Mesendoderm (in vitro differentiated cells): ENCODE results near the gene DHDDS.

Experiments used
- DNase-seq: peaks from one replicate; pipeline ENCODE4 v3.0.0; 2013
- H2AK5ac ChIP-seq: 2 replicates; pipeline ENCODE4 v1.6.1; 2013; ENCODE audit warnings: low read length, inconsistent platforms
- H2BK120ac ChIP-seq: 2 replicates; pipeline ENCODE4 v1.6.1; 2013; ENCODE audit warnings: low read depth, mild to moderate bottlenecking, low read length, moderate library complexity, mixed read lengths
- H2BK15ac ChIP-seq: replicated peaks from 2 replicates; pipeline ENCODE4 v1.6.1; 2013; ENCODE audit warnings: low read depth, mild to moderate bottlenecking, moderate library complexity
- H2BK5ac ChIP-seq: 2 replicates; pipeline ENCODE4 v1.6.1; 2013; ENCODE audit warnings: low read length, inconsistent platforms
- H3K18ac ChIP-seq: 2 replicates; pipeline ENCODE4 v1.6.1; 2013; ENCODE audit warnings: mild to moderate bottlenecking, low read length, mixed read lengths
- H3K23ac ChIP-seq: one replicate; pipeline ENCODE4 v1.6.1; 2013; ENCODE audit warnings: low read length
- H3K27ac ChIP-seq: 2 replicates; pipeline ENCODE4 v1.5.1; 2013; ENCODE audit warnings: low read depth, mild to moderate bottlenecking, inconsistent platforms, low read length, moderate library complexity
- H3K27me3 ChIP-seq: 2 replicates; pipeline ENCODE4 v1.6.1; 2013; ENCODE audit warnings: low read length, control low read depth, mild to moderate bottlenecking, inconsistent platforms; ENCODE audit not compliant: insufficient read depth, poor library complexity
- H3K36me3 ChIP-seq: 2 replicates; pipeline ENCODE4 v1.6.1; 2013; ENCODE audit warnings: low read length, inconsistent platforms; ENCODE audit not compliant: control insufficient read depth, insufficient read depth
- H3K4ac ChIP-seq: one replicate; pipeline ENCODE4 v1.6.1; 2013; ENCODE audit warnings: low read depth, mild to moderate bottlenecking, low read length, moderate library complexity
- H3K4me1 ChIP-seq: 2 replicates; pipeline ENCODE4 v1.6.1; 2013; ENCODE audit warnings: low read depth, low read length, inconsistent platforms; ENCODE audit not compliant: control insufficient read depth
- H3K4me2 ChIP-seq: 2 replicates; pipeline ENCODE4 v1.6.1; 2013; ENCODE audit warnings: low read length
- H3K4me3 ChIP-seq: 2 replicates; pipeline ENCODE4 v1.5.1; 2013; ENCODE audit warnings: mild to moderate bottlenecking, low read length
- H3K56ac ChIP-seq: one replicate; pipeline ENCODE4 v1.6.1; 2013; ENCODE audit warnings: low read length
- H3K79me1 ChIP-seq: 2 replicates; pipeline ENCODE4 v1.6.1; 2013; ENCODE audit warnings: low read length, inconsistent platforms
- H3K79me2 ChIP-seq: 2 replicates; pipeline ENCODE4 v1.6.1; 2013; ENCODE audit warnings: mild to moderate bottlenecking, low read length; ENCODE audit not compliant: control insufficient read depth, insufficient read depth
- H3K9ac ChIP-seq: 2 replicates; pipeline ENCODE4 v1.6.1; 2013; ENCODE audit warnings: low read length, inconsistent platforms
- H4K5ac ChIP-seq: one replicate; pipeline ENCODE4 v1.6.1; 2013; ENCODE audit warnings: low read length
- H4K8ac ChIP-seq: one replicate; pipeline ENCODE4 v1.6.1; 2013; ENCODE audit warnings: low read depth, mild to moderate bottlenecking, control low read depth, low read length, moderate library complexity
- WGBS: extraction: QIAGEN DNeasy Blood & Tissue Kit; methylation state at CpG from one replicate; pipeline ENCODE4 v1.1.7; 2013; ENCODE audit warnings: low lambda C conversion rate, missing lambda C conversion rate; ENCODE audit not compliant: insufficient coverage; ENCODE audit errors: extremely low coverage; 5-methylcytosine and 5-hydroxymethylcytosine counted together

Gene DHDDS

DNA sequence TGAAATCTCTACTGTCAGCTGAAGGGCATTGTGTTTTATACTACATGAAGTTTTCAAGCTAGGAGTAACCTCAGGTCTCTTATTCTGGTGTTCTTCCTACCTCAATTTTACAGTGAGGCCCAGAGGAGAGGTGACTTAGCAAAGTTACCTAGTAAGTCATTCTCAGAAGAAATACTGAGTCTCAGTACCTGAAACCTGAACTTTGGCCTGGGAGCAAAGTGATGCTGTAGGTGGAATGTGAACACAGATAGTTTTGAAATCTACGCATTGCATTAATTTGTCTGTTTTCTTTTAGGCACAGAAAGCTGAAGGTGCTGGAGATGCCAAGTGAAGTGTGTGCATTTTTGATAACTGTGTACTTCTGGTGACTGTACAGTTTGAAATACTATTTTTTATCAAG lies 42.7 kb downstream of the DHDDS start:
- no peak for DNase-seq
- Histone ChIP-seq H3K4me3 (no peak overlapping the region), H3K4me1 (peaks cover 8% of the 10 kb centered on the region), H2BK15ac (no peak overlapping the region), H3K36me3 (peaks cover 23% of the 10 kb centered on the region), H3K79me2 (peaks cover 17% of the 10 kb centered on the region), H3K79me1 (peaks cover 11% of the 10 kb centered on the region), H2AK5ac (no peak overlapping the region), H3K4ac (no peak overlapping the region), H2BK120ac (no peak overlapping the region), H3K23ac (no peak overlapping the region), H3K9ac (peak overlapping the region; percentile 36), H3K4me2 (no peak overlapping the region), H4K5ac (no peak overlapping the region), H3K18ac (no peak overlapping the region), H3K27me3 (no peaks in the 10 kb centered on the region), H4K8ac (no peak overlapping the region), H3K27ac (no peak overlapping the region), H2BK5ac (no peak overlapping the region), H3K56ac (no peak overlapping the region)
- no CpG with 5 or more reads among the region's 1 CpG for WGBS

DNA sequence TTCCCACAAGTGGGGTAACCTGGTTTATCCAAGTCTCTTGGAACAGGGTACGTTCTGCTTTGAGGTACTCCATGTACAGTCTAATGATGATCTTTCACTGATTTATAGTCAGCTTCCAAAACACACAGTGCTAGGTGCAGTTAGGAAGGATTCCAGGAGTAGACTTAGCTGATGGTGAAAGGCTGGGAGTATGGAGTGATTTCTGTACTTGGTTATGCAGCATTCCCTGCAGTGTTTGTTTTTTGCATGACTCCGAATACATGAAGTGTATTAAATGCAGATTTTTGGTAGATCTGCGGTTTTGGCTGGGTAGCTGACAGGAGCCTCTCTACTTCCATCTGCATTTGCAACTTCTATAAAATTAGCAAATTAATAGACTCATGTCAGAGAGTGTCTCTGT lies 43.9 kb downstream of the DHDDS start:
- H2BK120ac ChIP-seq: no peak overlapping the region
- H3K27me3 ChIP-seq: no peaks in the 10 kb centered on the region
- H3K23ac ChIP-seq: no peak overlapping the region
- H3K4ac ChIP-seq: no peak overlapping the region
- H3K36me3 ChIP-seq: peaks cover 23% of the 10 kb centered on the region
- no peak overlapping the region for H3K4me3 ChIP-seq
- no peak overlapping the region for H3K18ac ChIP-seq
- no peak overlapping the region for H4K8ac ChIP-seq
- H3K27ac ChIP-seq: no peak overlapping the region
- peaks cover 5% of the 10 kb centered on the region for H3K4me1 ChIP-seq
- H4K5ac ChIP-seq: no peak overlapping the region
- H3K56ac ChIP-seq: no peak overlapping the region
- no peak overlapping the region for H2BK15ac ChIP-seq
- H3K79me1 ChIP-seq: peaks cover 11% of the 10 kb centered on the region
- H2AK5ac ChIP-seq: no peak overlapping the region
- no peak overlapping the region for H3K4me2 ChIP-seq
- no peak for DNase-seq
- no CpG with 5 or more reads among the region's 3 CpGs for WGBS
- peaks cover 17% of the 10 kb centered on the region for H3K79me2 ChIP-seq
- no peak overlapping the region for H3K9ac ChIP-seq
- no peak overlapping the region for H2BK5ac ChIP-seq

- no peak overlapping the region for H3K4ac ChIP-seq
- H4K8ac ChIP-seq: no peak overlapping the region
- H3K23ac ChIP-seq: no peak overlapping the region
- H3K79me2 ChIP-seq: peaks cover 17% of the 10 kb centered on the region
- no peak overlapping the region for H2BK15ac ChIP-seq
- no peak for DNase-seq
- H2AK5ac ChIP-seq: no peak overlapping the region
- no peak overlapping the region for H2BK5ac ChIP-seq
- no peaks in the 10 kb centered on the region for H3K27me3 ChIP-seq
- peaks cover 2% of the 10 kb centered on the region for H3K4me1 ChIP-seq
- no peak overlapping the region for H3K4me2 ChIP-seq
- no CpG with 5 or more reads among the region's 4 CpGs for WGBS
- H4K5ac ChIP-seq: no peak overlapping the region
- no peak overlapping the region for H2BK120ac ChIP-seq
- no peak overlapping the region for H3K56ac ChIP-seq
- H3K79me1 ChIP-seq: peaks cover 11% of the 10 kb centered on the region
- no peak overlapping the region for H3K27ac ChIP-seq
- H3K36me3 ChIP-seq: peaks cover 23% of the 10 kb centered on the region
- H3K18ac ChIP-seq: no peak overlapping the region
- H3K4me3 ChIP-seq: no peak overlapping the region
- no peak overlapping the region for H3K9ac ChIP-seq
Observed at GRCh38 chr1:26476958-26477357, 44.8 kb downstream of the DHDDS start.

DNA sequence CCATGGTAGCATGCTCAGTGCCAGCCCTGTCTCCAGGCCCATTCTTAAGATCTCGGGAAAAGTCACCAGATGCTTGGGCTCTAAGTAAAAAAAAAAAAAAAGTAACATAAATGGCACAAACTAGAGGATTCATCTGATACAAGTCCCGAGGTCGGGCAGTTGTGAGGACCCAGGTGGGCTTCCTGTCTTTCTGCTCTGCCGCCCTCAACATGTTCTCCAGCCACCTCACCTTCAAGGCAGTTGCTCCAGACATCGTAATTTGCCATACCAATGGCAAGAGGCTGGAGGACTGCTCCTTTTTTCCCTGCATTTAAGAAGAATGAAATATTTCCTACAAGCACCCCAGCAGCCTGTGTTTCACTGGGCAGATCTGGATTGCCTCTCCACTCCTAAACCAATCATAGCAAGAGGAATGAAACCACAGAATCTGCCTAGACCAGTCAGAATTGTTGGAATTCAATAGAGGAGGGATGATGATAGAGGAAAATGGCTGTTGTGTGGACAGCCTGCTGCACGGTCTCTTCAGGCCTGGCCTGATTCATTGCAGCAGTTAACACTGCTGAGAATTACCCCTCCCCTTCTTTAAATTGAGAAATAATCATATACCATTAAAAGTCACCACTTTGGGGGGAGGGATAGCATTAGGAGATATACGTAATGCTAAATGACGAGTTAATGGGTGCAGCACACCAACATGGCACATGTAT lies 45.5 kb downstream of the DHDDS start:
- Histone ChIP-seq H2BK120ac (no peak overlapping the region), H3K56ac (no peak overlapping the region), H3K18ac (no peak overlapping the region), H2BK15ac (no peak overlapping the region), H3K4ac (no peak overlapping the region), H3K79me2 (peaks cover 17% of the 10 kb centered on the region), H3K23ac (no peak overlapping the region), H3K27ac (no peak overlapping the region), H4K5ac (no peak overlapping the region), H2BK5ac (no peak overlapping the region), H3K4me2 (no peak overlapping the region), H2AK5ac (no peak overlapping the region), H3K9ac (no peak overlapping the region), H3K79me1 (peaks cover 11% of the 10 kb centered on the region), H3K36me3 (peaks cover 23% of the 10 kb centered on the region), H3K4me1 (peaks cover 2% of the 10 kb centered on the region), H4K8ac (no peak overlapping the region), H3K27me3 (no peaks in the 10 kb centered on the region), H3K4me3 (no peak overlapping the region)
- WGBS: no CpG with 5 or more reads among the region's 8 CpGs
- DNase-seq: no peak

DNA sequence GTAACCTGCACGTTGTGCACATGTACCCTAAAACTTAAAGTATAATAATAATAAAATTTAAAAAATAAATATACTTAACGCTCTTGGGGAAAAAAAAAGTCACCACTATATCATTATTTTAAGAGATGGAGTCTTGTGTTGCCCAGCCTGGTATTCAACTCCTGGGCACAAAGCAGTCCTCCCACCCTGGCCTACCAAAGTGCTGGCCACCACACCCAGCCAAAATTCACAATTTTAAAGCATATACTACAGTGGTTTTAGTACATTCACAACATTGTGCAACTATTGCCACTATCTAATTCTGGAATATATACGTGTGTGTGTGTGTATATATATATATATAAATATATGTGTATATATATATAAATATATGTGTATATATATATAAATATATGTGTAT lies 46.0 kb downstream of the DHDDS start:
- H2BK120ac ChIP-seq: no peak overlapping the region
- H3K4me1 ChIP-seq: peaks cover 2% of the 10 kb centered on the region
- no peak overlapping the region for H3K4ac ChIP-seq
- H3K79me2 ChIP-seq: peaks cover 15% of the 10 kb centered on the region
- peaks cover 23% of the 10 kb centered on the region for H3K36me3 ChIP-seq
- H4K5ac ChIP-seq: no peak overlapping the region
- H2BK15ac ChIP-seq: no peak overlapping the region
- H3K79me1 ChIP-seq: peaks cover 11% of the 10 kb centered on the region
- H3K23ac ChIP-seq: no peak overlapping the region
- no peak overlapping the region for H4K8ac ChIP-seq
- no peak overlapping the region for H3K4me3 ChIP-seq
- H3K27me3 ChIP-seq: no peaks in the 10 kb centered on the region
- no peak for DNase-seq
- H2BK5ac ChIP-seq: no peak overlapping the region
- no peak overlapping the region for H3K9ac ChIP-seq
- WGBS: no CpG with 5 or more reads among the region's 3 CpGs
- no peak overlapping the region for H3K56ac ChIP-seq
- no peak overlapping the region for H3K18ac ChIP-seq
- no peak overlapping the region for H2AK5ac ChIP-seq
- H3K4me2 ChIP-seq: no peak overlapping the region
- H3K27ac ChIP-seq: no peak overlapping the region

DNA sequence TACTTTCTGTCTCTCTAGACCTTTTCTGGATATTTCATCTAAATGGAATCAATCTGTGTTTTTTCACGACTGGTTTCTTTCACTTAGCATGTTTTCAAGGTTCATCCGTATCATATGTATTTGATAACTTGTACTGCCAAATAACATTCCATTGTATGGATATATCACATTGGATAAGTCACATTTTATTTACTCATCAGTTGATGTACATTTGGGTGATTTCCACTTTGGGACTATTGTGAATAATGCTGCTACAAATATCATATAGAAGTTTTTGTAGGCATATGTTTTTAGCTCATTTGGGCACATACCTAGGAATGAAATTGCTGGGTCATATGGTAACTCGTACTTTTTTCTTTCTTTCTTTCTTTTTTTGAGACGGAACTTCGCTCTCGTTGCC lies 46.9 kb downstream of the DHDDS start:
- Histone ChIP-seq H3K27me3 (no peaks in the 10 kb centered on the region), H3K23ac (no peak overlapping the region), H2BK5ac (no peak overlapping the region), H2BK15ac (no peak overlapping the region), H3K27ac (no peak overlapping the region), H2AK5ac (no peak overlapping the region), H3K79me1 (peaks cover 8% of the 10 kb centered on the region), H3K4me1 (no peaks in the 10 kb centered on the region), H3K18ac (no peak overlapping the region), H3K36me3 (peaks cover 22% of the 10 kb centered on the region), H3K4ac (no peak overlapping the region), H3K4me3 (no peak overlapping the region), H2BK120ac (no peak overlapping the region), H3K4me2 (no peak overlapping the region), H3K9ac (no peak overlapping the region), H4K8ac (no peak overlapping the region), H4K5ac (no peak overlapping the region), H3K79me2 (peaks cover 7% of the 10 kb centered on the region), H3K56ac (no peak overlapping the region)
- no peak for DNase-seq
- no CpG with 5 or more reads among the region's 6 CpGs for WGBS
